Measurements from ENCODE around the gene GRK5. TPM values are rescaled to one million over a fixed set of nuclear protein-coding genes. Genes with fewer than 3 reads are reported as not detected.

The GRK5 gene
- total RNA-seq, 1 donor from 2014 or later = 12.5 TPM

DNA sequence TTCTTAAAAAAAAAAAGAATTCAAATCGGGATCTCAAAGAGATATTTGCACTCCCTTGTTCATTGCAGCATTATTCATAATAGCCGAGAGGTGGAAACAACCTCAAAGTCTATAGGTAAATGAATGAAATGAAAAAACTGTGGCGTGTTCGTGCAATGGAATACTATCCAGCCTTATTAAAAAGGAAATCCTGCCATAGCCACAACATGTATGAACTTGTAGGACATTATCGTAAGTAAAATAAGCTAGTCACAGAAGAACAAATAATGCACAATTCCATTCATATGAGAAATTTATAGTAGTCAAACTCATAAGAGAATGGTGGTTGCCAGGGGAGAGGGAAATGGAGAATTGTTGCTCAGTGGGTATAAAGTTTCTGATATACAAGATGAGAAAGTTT lies 37.9 kb downstream of the GRK5 start:
- Histone ChIP-seq H3K36me3 (ENCODE audit: control insufficient read depth in 3 of 3, insufficient read depth in 3 of 3, low read length in 3 of 3) (no peaks in the 10 kb centered on the region), H3K9ac (ENCODE audit: low read depth in 1 of 3, low read length in 3 of 3) (no peak overlapping the region), H3K27me3 (ENCODE audit: control insufficient read depth in 3 of 3, insufficient read depth in 3 of 3, low read length in 3 of 3) (no peaks in the 10 kb centered on the region), H3K4me1 (ENCODE audit: control insufficient read depth in 3 of 3, insufficient read depth in 3 of 3, low read length in 3 of 3) (peaks cover 9 to 15% (median 9%) of the 10 kb centered on the region in 3 donors), H3K4me3 (ENCODE audit: low read length in 3 of 3) (no peak overlapping the region), H3K27ac (ENCODE audit: low read depth, low read length) (no peak overlapping the region), H3K9me3 (ENCODE audit: control insufficient read depth in 3 of 3, low read length in 3 of 3) (no peaks in the 10 kb centered on the region)

DNA sequence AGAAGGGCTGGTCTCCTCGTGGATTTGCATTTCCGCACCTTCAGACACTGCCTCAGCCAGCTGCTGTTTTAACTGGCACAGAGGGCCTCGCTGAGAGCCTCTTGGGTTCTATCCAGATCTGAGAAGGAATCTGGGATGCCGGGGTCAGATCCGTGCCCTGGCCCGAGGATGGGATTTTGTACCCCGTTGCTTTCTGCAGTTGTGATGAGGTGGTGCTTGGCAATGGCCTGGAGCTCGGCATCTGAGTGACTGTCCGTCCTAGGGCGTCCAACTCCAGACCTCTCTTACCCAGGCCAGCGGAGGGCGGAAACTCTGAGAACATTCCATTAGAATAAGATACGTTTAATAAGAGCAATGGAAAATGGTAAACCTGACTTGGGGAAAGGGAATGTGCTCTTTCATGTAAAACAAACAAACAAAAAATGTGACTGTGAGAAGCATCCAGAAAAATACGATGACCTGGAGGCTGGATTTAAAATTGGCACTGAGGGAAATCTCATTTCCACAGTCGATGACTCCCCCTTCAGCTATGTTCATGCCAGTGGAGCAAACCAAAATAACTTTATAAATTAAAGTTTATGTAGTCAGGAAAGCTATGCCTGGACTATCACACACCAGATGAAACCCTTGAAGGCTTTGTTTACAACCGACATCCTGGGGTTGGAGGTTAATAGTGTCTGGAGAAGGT lies 39.6 kb downstream of the GRK5 start:
- H3K27ac ChIP-seq (ENCODE audit: low read depth, low read length) = peak overlapping the region; percentile 43
- no peak overlapping the region for H3K9ac ChIP-seq (ENCODE audit: low read depth in 1 of 3, low read length in 3 of 3)
- no peaks in the 10 kb centered on the region for H3K36me3 ChIP-seq (ENCODE audit: control insufficient read depth in 3 of 3, insufficient read depth in 3 of 3, low read length in 3 of 3)
- peaks cover 21% of the 10 kb centered on the region in 3 donors for H3K4me1 ChIP-seq (ENCODE audit: control insufficient read depth in 3 of 3, insufficient read depth in 3 of 3, low read length in 3 of 3)
- H3K27me3 ChIP-seq (ENCODE audit: control insufficient read depth in 3 of 3, insufficient read depth in 3 of 3, low read length in 3 of 3) = no peaks in the 10 kb centered on the region
- peak overlapping the region in 2 of 3 donors; percentile 14 to 16 for H3K4me3 ChIP-seq (ENCODE audit: low read length in 3 of 3)
- no peaks in the 10 kb centered on the region for H3K9me3 ChIP-seq (ENCODE audit: control insufficient read depth in 3 of 3, low read length in 3 of 3)

GRCh38 chr10:119247550-119247894 lies 40.2 kb downstream of the GRK5 start:
- H3K36me3 ChIP-seq (ENCODE audit: control insufficient read depth in 3 of 3, insufficient read depth in 3 of 3, low read length in 3 of 3) = no peaks in the 10 kb centered on the region
- H3K27ac ChIP-seq (ENCODE audit: low read depth, low read length) = no peak overlapping the region
- H3K4me1 ChIP-seq (ENCODE audit: control insufficient read depth in 3 of 3, insufficient read depth in 3 of 3, low read length in 3 of 3) = peaks cover 24 to 26% (median 26%) of the 10 kb centered on the region in 3 donors
- H3K4me3 ChIP-seq (ENCODE audit: low read length in 3 of 3) = no peak overlapping the region
- no peaks in the 10 kb centered on the region for H3K9me3 ChIP-seq (ENCODE audit: control insufficient read depth in 3 of 3, low read length in 3 of 3)
- H3K27me3 ChIP-seq (ENCODE audit: control insufficient read depth in 3 of 3, insufficient read depth in 3 of 3, low read length in 3 of 3) = no peaks in the 10 kb centered on the region
- H3K9ac ChIP-seq (ENCODE audit: low read depth in 1 of 3, low read length in 3 of 3) = no peak overlapping the region

- H3K27ac ChIP-seq (ENCODE audit: low read depth, low read length) = no peak overlapping the region
- H3K9ac ChIP-seq (ENCODE audit: low read depth in 1 of 3, low read length in 3 of 3) = no peak overlapping the region
- peaks cover 30 to 32% (median 31%) of the 10 kb centered on the region in 3 donors for H3K4me1 ChIP-seq (ENCODE audit: control insufficient read depth in 3 of 3, insufficient read depth in 3 of 3, low read length in 3 of 3)
- no peaks in the 10 kb centered on the region for H3K9me3 ChIP-seq (ENCODE audit: control insufficient read depth in 3 of 3, low read length in 3 of 3)
- no peaks in the 10 kb centered on the region for H3K36me3 ChIP-seq (ENCODE audit: control insufficient read depth in 3 of 3, insufficient read depth in 3 of 3, low read length in 3 of 3)
- H3K4me3 ChIP-seq (ENCODE audit: low read length in 3 of 3) = no peak overlapping the region
- H3K27me3 ChIP-seq (ENCODE audit: control insufficient read depth in 3 of 3, insufficient read depth in 3 of 3, low read length in 3 of 3) = no peaks in the 10 kb centered on the region
Observed at GRCh38 chr10:119248184-119248583, 40.8 kb downstream of the GRK5 start.

GRCh38 chr10:119248681-119249080 lies 41.3 kb downstream of the GRK5 start:
- Histone ChIP-seq H3K27me3 (ENCODE audit: control insufficient read depth in 3 of 3, insufficient read depth in 3 of 3, low read length in 3 of 3) (no peaks in the 10 kb centered on the region), H3K4me3 (ENCODE audit: low read length in 3 of 3) (no peak overlapping the region), H3K4me1 (ENCODE audit: control insufficient read depth in 3 of 3, insufficient read depth in 3 of 3, low read length in 3 of 3) (peaks cover 33 to 36% (median 33%) of the 10 kb centered on the region in 3 donors), H3K36me3 (ENCODE audit: control insufficient read depth in 3 of 3, insufficient read depth in 3 of 3, low read length in 3 of 3) (no peaks in the 10 kb centered on the region), H3K9me3 (ENCODE audit: control insufficient read depth in 3 of 3, low read length in 3 of 3) (no peaks in the 10 kb centered on the region), H3K27ac (ENCODE audit: low read depth, low read length) (no peak overlapping the region), H3K9ac (ENCODE audit: low read depth in 1 of 3, low read length in 3 of 3) (no peak overlapping the region)

DNA sequence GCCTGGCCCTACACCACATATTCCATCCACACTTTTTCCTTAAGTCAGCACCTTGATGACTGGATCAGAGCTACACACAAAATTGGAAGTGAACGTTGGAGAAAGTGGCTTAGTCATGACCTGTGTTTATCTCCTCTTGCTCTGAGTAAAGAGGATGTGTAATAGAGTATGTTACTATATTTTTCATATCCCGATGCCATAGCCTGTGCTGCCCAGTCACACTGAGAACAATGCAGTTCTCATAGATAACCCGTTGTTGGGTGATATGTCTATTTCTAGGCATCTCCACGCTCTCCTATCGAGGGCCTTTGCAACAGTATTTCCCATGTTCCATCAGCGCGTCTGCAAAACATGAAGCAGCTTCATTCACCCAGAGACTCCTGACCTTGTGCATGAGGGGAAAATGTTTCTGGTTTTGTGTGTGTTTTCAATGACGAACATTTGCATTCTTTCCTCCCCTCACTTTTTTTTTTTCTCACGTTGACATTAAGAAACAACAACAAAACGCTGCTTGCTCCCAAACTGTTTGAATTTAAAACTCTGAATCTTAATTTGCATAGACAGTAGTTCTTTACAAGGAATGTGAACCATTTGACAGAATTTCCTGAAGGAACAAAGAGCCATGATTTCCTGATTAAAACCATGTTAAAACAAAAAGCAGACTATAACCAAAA lies 43.4 kb downstream of the GRK5 start:
- Histone ChIP-seq H3K9ac (ENCODE audit: low read depth in 1 of 3, low read length in 3 of 3) (no peak overlapping the region), H3K4me3 (ENCODE audit: low read length in 3 of 3) (no peak overlapping the region), H3K4me1 (ENCODE audit: control insufficient read depth in 3 of 3, insufficient read depth in 3 of 3, low read length in 3 of 3) (peaks cover 47 to 56% (median 54%) of the 10 kb centered on the region in 3 donors), H3K36me3 (ENCODE audit: control insufficient read depth in 3 of 3, insufficient read depth in 3 of 3, low read length in 3 of 3) (no peaks in the 10 kb centered on the region), H3K27ac (ENCODE audit: low read depth, low read length) (peak overlapping the region; percentile 82), H3K9me3 (ENCODE audit: control insufficient read depth in 3 of 3, low read length in 3 of 3) (no peaks in the 10 kb centered on the region), H3K27me3 (ENCODE audit: control insufficient read depth in 3 of 3, insufficient read depth in 3 of 3, low read length in 3 of 3) (no peaks in the 10 kb centered on the region)

GRCh38 chr10:119251315-119251708 lies 43.9 kb downstream of the GRK5 start:
- no peak overlapping the region for H3K4me3 ChIP-seq (ENCODE audit: low read length in 3 of 3)
- H3K4me1 ChIP-seq (ENCODE audit: control insufficient read depth in 3 of 3, insufficient read depth in 3 of 3, low read length in 3 of 3) = peaks cover 47 to 59% (median 56%) of the 10 kb centered on the region in 3 donors
- no peak overlapping the region for H3K9ac ChIP-seq (ENCODE audit: low read depth in 1 of 3, low read length in 3 of 3)
- H3K36me3 ChIP-seq (ENCODE audit: control insufficient read depth in 3 of 3, insufficient read depth in 3 of 3, low read length in 3 of 3) = no peaks in the 10 kb centered on the region
- H3K9me3 ChIP-seq (ENCODE audit: control insufficient read depth in 3 of 3, low read length in 3 of 3) = no peaks in the 10 kb centered on the region
- H3K27me3 ChIP-seq (ENCODE audit: control insufficient read depth in 3 of 3, insufficient read depth in 3 of 3, low read length in 3 of 3) = no peaks in the 10 kb centered on the region
- H3K27ac ChIP-seq (ENCODE audit: low read depth, low read length) = peak overlapping the region; percentile 82

DNA sequence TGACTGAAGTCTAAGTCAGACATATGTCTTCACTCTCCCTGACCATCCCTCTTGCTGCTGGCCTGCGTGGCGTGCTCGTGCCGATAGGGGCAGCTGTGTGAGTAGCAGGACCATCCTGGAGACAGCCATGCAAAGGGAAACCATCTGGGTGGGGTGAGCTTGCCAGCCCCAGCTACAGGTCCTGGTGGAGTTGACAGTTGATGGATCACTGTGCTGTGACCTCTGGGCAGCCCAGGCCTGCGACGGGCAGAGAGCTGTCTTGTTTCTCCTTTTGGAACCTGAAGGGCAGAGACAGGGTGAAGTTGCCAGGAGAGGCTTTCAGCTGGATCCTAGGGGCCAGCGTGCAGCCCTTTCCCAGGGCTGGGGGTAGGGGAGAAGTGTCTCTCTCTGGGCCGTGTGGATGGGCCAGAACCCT lies 44.7 kb downstream of the GRK5 start:
- Histone ChIP-seq H3K36me3 (ENCODE audit: control insufficient read depth in 3 of 3, insufficient read depth in 3 of 3, low read length in 3 of 3) (no peaks in the 10 kb centered on the region), H3K27me3 (ENCODE audit: control insufficient read depth in 3 of 3, insufficient read depth in 3 of 3, low read length in 3 of 3) (no peaks in the 10 kb centered on the region), H3K4me1 (ENCODE audit: control insufficient read depth in 3 of 3, insufficient read depth in 3 of 3, low read length in 3 of 3) (peaks cover 41 to 53% (median 50%) of the 10 kb centered on the region in 3 donors), H3K9me3 (ENCODE audit: control insufficient read depth in 3 of 3, low read length in 3 of 3) (no peaks in the 10 kb centered on the region), H3K9ac (ENCODE audit: low read depth in 1 of 3, low read length in 3 of 3) (peak overlapping the region in 1 of 3 donors; percentile 40), H3K27ac (ENCODE audit: low read depth, low read length) (peak overlapping the region; percentile 82), H3K4me3 (ENCODE audit: low read length in 3 of 3) (peak overlapping the region in 1 of 3 donors; percentile 13)

- H3K9ac ChIP-seq (ENCODE audit: low read depth in 1 of 3, low read length in 3 of 3) = peak overlapping the region in 1 of 3 donors; percentile 40
- no peaks in the 10 kb centered on the region for H3K27me3 ChIP-seq (ENCODE audit: control insufficient read depth in 3 of 3, insufficient read depth in 3 of 3, low read length in 3 of 3)
- no peak overlapping the region for H3K4me3 ChIP-seq (ENCODE audit: low read length in 3 of 3)
- peaks cover 41 to 53% (median 48%) of the 10 kb centered on the region in 3 donors for H3K4me1 ChIP-seq (ENCODE audit: control insufficient read depth in 3 of 3, insufficient read depth in 3 of 3, low read length in 3 of 3)
- H3K27ac ChIP-seq (ENCODE audit: low read depth, low read length) = peak overlapping the region; percentile 82
- H3K36me3 ChIP-seq (ENCODE audit: control insufficient read depth in 3 of 3, insufficient read depth in 3 of 3, low read length in 3 of 3) = no peaks in the 10 kb centered on the region
- no peaks in the 10 kb centered on the region for H3K9me3 ChIP-seq (ENCODE audit: control insufficient read depth in 3 of 3, low read length in 3 of 3)
Observed at GRCh38 chr10:119252470-119253151, 45.2 kb downstream of the GRK5 start.

Measured in skeletal muscle tissue (tissue), 4 donors.